IPS-15b (cell line): ENCODE results near the gene AMZ1.
"Not testable (repeated sequence)": the region's sequence is repeated elsewhere in the genome, so short reads cannot be mapped to it uniquely, and the experiment has no call there.

Experiments used
- H3K27me3 ChIP-seq: one replicate; pipeline ENCODE4 v1.6.1; 2013; ENCODE audit warnings: low read length; ENCODE audit not compliant: control insufficient read depth, insufficient read depth
- H3K36me3 ChIP-seq: one replicate; pipeline ENCODE4 v1.6.1; 2013; ENCODE audit warnings: low read length; ENCODE audit not compliant: control insufficient read depth, insufficient read depth
- H3K4me1 ChIP-seq: one replicate; pipeline ENCODE4 v1.6.1; 2013; ENCODE audit warnings: mild to moderate bottlenecking, low read length; ENCODE audit not compliant: control insufficient read depth, insufficient read depth
- H3K4me3 ChIP-seq: one replicate; pipeline ENCODE4 v1.5.1; 2013; ENCODE audit warnings: low read depth, low read length
- H3K9ac ChIP-seq: one replicate; pipeline ENCODE4 v1.6.1; 2013; ENCODE audit warnings: low read depth, mild to moderate bottlenecking, low read length
- H3K9me3 ChIP-seq: one replicate; pipeline ENCODE4 v1.6.1; 2013; ENCODE audit warnings: mild to moderate bottlenecking, low read length; ENCODE audit not compliant: control insufficient read depth, insufficient read depth

AMZ1 gene

GRCh38 chr7:2662273-2663120, 25.5 kb upstream of the AMZ1 start:
- no peaks in the 10 kb centered on the region for H3K4me1 ChIP-seq
- no peaks in the 10 kb centered on the region for H3K27me3 ChIP-seq
- H3K36me3 ChIP-seq = peaks cover 25% of the 10 kb centered on the region
- H3K4me3 ChIP-seq = no peak overlapping the region
- no peaks in the 10 kb centered on the region for H3K9me3 ChIP-seq
- H3K9ac ChIP-seq = no peak overlapping the region

GRCh38 chr7:2663121-2663886, 24.7 kb upstream of the AMZ1 start:
- no peak overlapping the region for H3K4me3 ChIP-seq
- peaks cover 18% of the 10 kb centered on the region for H3K36me3 ChIP-seq
- no peak overlapping the region for H3K9ac ChIP-seq

GRCh38 chr7:2663960-2664359, 24.0 kb upstream of the AMZ1 start:
- no peak overlapping the region for H3K9ac ChIP-seq
- no peaks in the 10 kb centered on the region for H3K9me3 ChIP-seq
- H3K27me3 ChIP-seq = no peaks in the 10 kb centered on the region
- no peak overlapping the region for H3K4me3 ChIP-seq
- H3K36me3 ChIP-seq = peaks cover 13% of the 10 kb centered on the region
- no peaks in the 10 kb centered on the region for H3K4me1 ChIP-seq

More at GRCh38 chr7:2663121-2663886, 24.7 kb upstream of the AMZ1 start:
- Histone ChIP-seq H3K27me3 (no peaks in the 10 kb centered on the region), H3K9me3 (no peaks in the 10 kb centered on the region), H3K4me1 (no peaks in the 10 kb centered on the region)

GRCh38 chr7:2665359-2665791, 22.6 kb upstream of the AMZ1 start:
- H3K9ac ChIP-seq = no peak overlapping the region

GRCh38 chr7:2666155-2666554, 21.8 kb upstream of the AMZ1 start:
- H3K36me3 ChIP-seq = peaks cover 10% of the 10 kb centered on the region
- no peaks in the 10 kb centered on the region for H3K9me3 ChIP-seq
- no peaks in the 10 kb centered on the region for H3K27me3 ChIP-seq
- no peak overlapping the region for H3K4me3 ChIP-seq
- H3K4me1 ChIP-seq = no peaks in the 10 kb centered on the region
- H3K9ac ChIP-seq = no peak overlapping the region

More at GRCh38 chr7:2665359-2665791, 22.6 kb upstream of the AMZ1 start:
- Histone ChIP-seq H3K36me3 (peaks cover 13% of the 10 kb centered on the region), H3K9me3 (no peaks in the 10 kb centered on the region), H3K4me1 (no peaks in the 10 kb centered on the region), H3K27me3 (no peaks in the 10 kb centered on the region), H3K4me3 (no peak overlapping the region)

GRCh38 chr7:2666588-2667250, 21.3 kb upstream of the AMZ1 start:
- Histone ChIP-seq H3K27me3 (no peaks in the 10 kb centered on the region), H3K9ac (no peak overlapping the region), H3K9me3 (no peaks in the 10 kb centered on the region), H3K36me3 (peaks cover 9% of the 10 kb centered on the region), H3K4me1 (no peaks in the 10 kb centered on the region), H3K4me3 (no peak overlapping the region)

GRCh38 chr7:2667843-2668242, 20.2 kb upstream of the AMZ1 start:
- no peaks in the 10 kb centered on the region for H3K27me3 ChIP-seq
- H3K9me3 ChIP-seq = no peaks in the 10 kb centered on the region
- H3K4me1 ChIP-seq = no peaks in the 10 kb centered on the region
- H3K4me3 ChIP-seq = no peak overlapping the region
- H3K36me3 ChIP-seq = no peaks in the 10 kb centered on the region
- H3K9ac ChIP-seq = no peak overlapping the region

GRCh38 chr7:2668401-2668800, 19.6 kb upstream of the AMZ1 start:
- Histone ChIP-seq H3K9me3 (no peaks in the 10 kb centered on the region), H3K4me1 (no peaks in the 10 kb centered on the region), H3K4me3 (no peak overlapping the region), H3K36me3 (no peaks in the 10 kb centered on the region), H3K9ac (no peak overlapping the region), H3K27me3 (no peaks in the 10 kb centered on the region)

GRCh38 chr7:2670171-2670570, 17.8 kb upstream of the AMZ1 start:
- Histone ChIP-seq H3K9me3 (no peaks in the 10 kb centered on the region), H3K36me3 (no peaks in the 10 kb centered on the region), H3K9ac (no peak overlapping the region), H3K4me1 (no peaks in the 10 kb centered on the region), H3K27me3 (no peaks in the 10 kb centered on the region), H3K4me3 (no peak overlapping the region)

GRCh38 chr7:2670720-2671391, 17.1 kb upstream of the AMZ1 start:
- Histone ChIP-seq H3K36me3 (no peaks in the 10 kb centered on the region), H3K27me3 (no peaks in the 10 kb centered on the region), H3K9ac (no peak overlapping the region), H3K4me3 (no peak overlapping the region), H3K9me3 (no peaks in the 10 kb centered on the region), H3K4me1 (no peaks in the 10 kb centered on the region)

GRCh38 chr7:2673214-2673613, 14.8 kb upstream of the AMZ1 start:
- H3K4me1 ChIP-seq, H3K9ac ChIP-seq, H3K4me3 ChIP-seq, H3K36me3 ChIP-seq, H3K9me3 ChIP-seq, H3K27me3 ChIP-seq: not testable (repeated sequence)
